Activated CD4-positive, alpha-beta memory T cell treated with anti-CD3 and anti-CD28 coated beads for 36 hours (primary cell): ENCODE data around the gene CLCN1. TPM values are rescaled to one million over a fixed set of nuclear protein-coding genes. Genes with fewer than 3 reads are reported as not detected.

Experiments used
- CTCF ChIA-PET: fragments of 350-600 bp; sonication (Branson Sonifier 250); formaldehyde crosslinking; loops from one replicate; lab custom pipeline; 2021; ENCODE audit warnings: antibody characterized with exemption, inconsistent platforms; lab: Charles Lee
- POLR2A ChIA-PET: fragments of 350-600 bp; sonication (Branson Sonifier 250); formaldehyde crosslinking; loops from one replicate; lab custom pipeline; 2021; ENCODE audit warnings: antibody characterized with exemption; lab: Charles Lee
- DNase-seq: peaks from one replicate; pipeline ENCODE4 v3.0.0-alpha.2; 2020
- H3K27ac Mint-ChIP-seq: one replicate; pipeline ENCODE4 v1.8.0; 2021; ENCODE audit warnings: mixed read lengths
- H3K27me3 Mint-ChIP-seq: one replicate; pipeline ENCODE4 v1.8.0; 2021; ENCODE audit warnings: mixed read lengths
- H3K36me3 Mint-ChIP-seq: one replicate; pipeline ENCODE4 v1.8.0; 2021; ENCODE audit warnings: mixed read lengths
- H3K4me1 Mint-ChIP-seq: one replicate; pipeline ENCODE4 v1.8.0; 2021; ENCODE audit warnings: low read depth, mixed read lengths
- H3K4me3 Mint-ChIP-seq: one replicate; pipeline ENCODE4 v1.8.0; 2021; ENCODE audit warnings: mild to moderate bottlenecking, mixed read lengths
- H3K9me3 Mint-ChIP-seq: one replicate; pipeline ENCODE4 v1.8.0; 2021; ENCODE audit warnings: mixed read lengths
- intact Hi-C: fragments of 100-400 bp; cut with micrococcal nuclease; formaldehyde crosslinking; loops from one replicate; pipeline ENCODE4 v1.15.1; 2023
- total RNA-seq, 2 experiments: library from RNA; stranded (reverse); gene quantifications; one replicate each; pipeline ENCODE4 v1.2.3, GENCODE V29; 2021

Gene CLCN1
- total RNA-seq, 2 experiments from 2014 or later: 0.17 TPM; not detected in 1

DNA sequence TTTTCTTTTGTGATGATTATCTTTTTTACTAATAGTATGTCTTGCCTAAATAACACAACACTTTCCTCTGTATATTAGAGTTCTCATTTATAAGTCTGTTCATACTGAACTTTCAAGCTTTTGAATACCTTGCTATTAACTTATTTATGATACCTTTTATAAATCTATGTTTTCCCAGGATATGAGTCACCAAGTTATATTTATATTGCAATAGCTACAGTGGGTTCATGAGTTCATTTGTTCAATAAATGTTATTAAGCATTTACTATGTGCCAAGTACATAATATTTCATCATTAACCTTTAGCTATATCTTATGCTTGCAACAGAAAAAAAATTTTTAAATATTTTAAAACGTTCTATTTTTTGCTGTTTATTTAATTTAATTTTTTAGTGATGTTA is 18.3 kb downstream of the CLCN1 start:
- Mint-ChIP-seq H3K27me3 (peaks cover 7% of the 10 kb centered on the region), H3K27ac (no peak overlapping the region), H3K36me3 (no peaks in the 10 kb centered on the region), H3K9me3 (no peaks in the 10 kb centered on the region), H3K4me1 (no peaks in the 10 kb centered on the region), H3K4me3 (no peak overlapping the region)
- ChIA-PET CTCF (interaction anchor here (1.0 to 4.0 kb wide), 2 partner anchors 11 to 94 kb away, joined by 3 to 20 read pairs; no protein-coding TSS in a partner anchor), POLR2A (no interaction called here)
- intact Hi-C loops: no loop called here
- DNase-seq: no peak

DNA sequence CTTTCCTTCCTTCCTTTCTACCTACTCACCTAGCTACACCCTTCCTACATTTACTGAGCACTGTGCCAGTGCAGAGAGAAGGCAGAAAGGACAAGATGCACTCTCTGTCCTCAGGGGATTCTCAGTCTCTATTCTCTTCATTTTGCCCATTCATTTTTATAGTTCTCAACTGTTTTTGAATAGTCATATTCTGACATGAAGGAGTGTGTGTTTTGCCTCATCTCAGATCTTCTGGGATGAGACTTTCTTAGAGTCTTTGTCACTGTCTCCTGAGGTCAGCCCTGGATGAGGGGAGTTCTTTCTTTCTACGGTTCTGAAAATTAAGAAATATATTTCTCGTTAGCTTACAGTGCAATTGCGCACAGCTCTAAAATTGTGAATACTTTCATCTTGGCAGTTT is 21.3 kb downstream of the CLCN1 start:
- no peak overlapping the region for H3K4me3 Mint-ChIP-seq
- ChIA-PET POLR2A (interaction anchor here (0.9 kb wide), 1 partner anchor 27 kb away, joined by 3 read pairs; no protein-coding TSS in a partner anchor), CTCF (interaction anchor here (0.9 to 4.0 kb wide), 5 partner anchors 8 to 80 kb away, joined by 3 to 20 read pairs (median 4); no protein-coding TSS in a partner anchor)
- no peaks in the 10 kb centered on the region for H3K36me3 Mint-ChIP-seq
- no peaks in the 10 kb centered on the region for H3K4me1 Mint-ChIP-seq
- H3K27me3 Mint-ChIP-seq: peaks cover 7% of the 10 kb centered on the region
- intact Hi-C loops: no loop called here
- no peak for DNase-seq
- no peaks in the 10 kb centered on the region for H3K9me3 Mint-ChIP-seq
- H3K27ac Mint-ChIP-seq: no peak overlapping the region

DNA sequence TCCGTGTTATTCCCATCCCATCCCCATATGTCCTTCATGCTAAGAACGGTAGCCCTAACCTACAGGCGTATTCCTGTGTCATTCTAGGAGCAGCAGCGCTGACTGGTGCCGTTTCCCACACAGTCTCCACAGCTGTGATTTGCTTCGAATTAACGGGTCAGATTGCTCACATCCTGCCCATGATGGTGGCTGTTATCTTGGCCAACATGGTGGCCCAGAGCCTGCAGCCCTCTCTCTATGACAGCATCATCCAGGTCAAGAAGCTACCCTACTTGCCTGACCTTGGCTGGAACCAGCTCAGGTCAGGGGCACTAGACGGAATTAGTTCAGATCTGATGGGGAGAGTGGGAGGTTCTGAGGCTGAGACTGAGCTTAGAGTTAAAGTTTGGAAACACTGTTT is 25.9 kb downstream of the CLCN1 start:
- no peaks in the 10 kb centered on the region for H3K9me3 Mint-ChIP-seq
- POLR2A ChIA-PET: no interaction called here
- H3K27me3 Mint-ChIP-seq: no peaks in the 10 kb centered on the region
- no peak overlapping the region for H3K27ac Mint-ChIP-seq
- no peaks in the 10 kb centered on the region for H3K36me3 Mint-ChIP-seq
- DNase-seq: no peak
- peaks cover 9% of the 10 kb centered on the region for H3K4me1 Mint-ChIP-seq
- intact Hi-C loops: no loop called here
- H3K4me3 Mint-ChIP-seq: no peak overlapping the region
- CTCF ChIA-PET: interaction anchor here (2.0 kb wide), 1 partner anchor 42 kb away, joined by 5 read pairs; no protein-coding TSS in a partner anchor

DNA sequence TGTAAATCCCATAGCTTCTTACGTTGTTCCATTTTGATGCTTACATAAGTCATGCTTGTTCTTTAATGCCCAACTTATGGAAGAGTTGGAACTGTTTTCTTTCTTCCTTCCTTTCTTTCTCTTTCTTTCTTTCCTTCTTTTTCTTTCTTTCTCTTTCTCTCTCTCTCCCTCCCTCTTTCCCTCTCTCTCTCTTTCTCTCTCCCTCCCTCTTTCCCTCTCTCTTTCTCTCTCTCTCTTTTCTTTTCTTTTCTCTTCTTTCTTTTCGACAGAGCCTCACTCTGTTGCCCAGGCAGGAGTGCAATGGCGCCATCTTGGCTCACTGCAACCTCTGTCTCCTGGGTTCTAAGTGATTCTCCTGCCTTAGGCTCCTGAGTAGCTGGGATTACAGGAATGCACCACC is 27.7 kb downstream of the CLCN1 start:
- H3K27ac Mint-ChIP-seq: no peak overlapping the region
- ChIA-PET POLR2A (no interaction called here), CTCF (interaction anchor here (0.6 to 2.3 kb wide), 4 partner anchors 22 to 103 kb away, joined by 3 to 5 read pairs (median 5); no protein-coding TSS in a partner anchor)
- H3K4me3 Mint-ChIP-seq: no peak overlapping the region
- no peak for DNase-seq
- peaks cover 15% of the 10 kb centered on the region for H3K4me1 Mint-ChIP-seq
- intact Hi-C loops: no loop called here
- no peaks in the 10 kb centered on the region for H3K9me3 Mint-ChIP-seq
- H3K27me3 Mint-ChIP-seq: no peaks in the 10 kb centered on the region
- H3K36me3 Mint-ChIP-seq: no peaks in the 10 kb centered on the region

DNA sequence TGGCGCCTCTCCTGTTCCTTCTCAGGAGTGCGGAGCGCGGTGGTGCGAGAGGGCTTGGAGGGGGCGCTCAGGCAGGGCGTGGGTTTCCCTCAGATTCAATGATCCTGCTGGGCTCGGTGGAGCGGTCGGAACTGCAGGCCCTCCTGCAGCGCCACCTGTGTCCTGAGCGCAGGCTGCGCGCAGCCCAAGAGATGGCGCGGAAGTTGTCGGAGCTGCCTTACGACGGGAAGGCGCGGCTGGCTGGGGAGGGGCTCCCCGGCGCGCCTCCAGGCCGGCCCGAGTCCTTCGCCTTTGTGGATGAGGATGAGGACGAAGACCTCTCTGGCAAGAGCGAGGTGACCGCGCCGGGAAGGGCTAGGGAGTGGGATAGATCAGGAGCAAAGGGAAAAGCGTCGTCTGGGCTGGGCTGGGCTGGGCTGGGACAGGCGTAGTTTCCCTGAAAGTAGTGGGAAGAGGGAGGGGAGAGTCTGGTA is 29.6 kb downstream of the CLCN1 start:
- Mint-ChIP-seq H3K36me3 (no peaks in the 10 kb centered on the region), H3K27me3 (no peaks in the 10 kb centered on the region), H3K4me3 (peak overlapping the region; percentile 65), H3K4me1 (peaks cover 15% of the 10 kb centered on the region), H3K9me3 (no peaks in the 10 kb centered on the region), H3K27ac (no peak overlapping the region)
- ChIA-PET POLR2A (no interaction called here), CTCF (interaction anchor here (0.6 to 2.3 kb wide), 25 partner anchors 10 to 392 kb away, joined by 3 to 22 read pairs (median 5); partner anchors contain the start of gene CASP2)
- DNase-seq: peak; percentile 81
- intact Hi-C loops: no loop called here

DNA sequence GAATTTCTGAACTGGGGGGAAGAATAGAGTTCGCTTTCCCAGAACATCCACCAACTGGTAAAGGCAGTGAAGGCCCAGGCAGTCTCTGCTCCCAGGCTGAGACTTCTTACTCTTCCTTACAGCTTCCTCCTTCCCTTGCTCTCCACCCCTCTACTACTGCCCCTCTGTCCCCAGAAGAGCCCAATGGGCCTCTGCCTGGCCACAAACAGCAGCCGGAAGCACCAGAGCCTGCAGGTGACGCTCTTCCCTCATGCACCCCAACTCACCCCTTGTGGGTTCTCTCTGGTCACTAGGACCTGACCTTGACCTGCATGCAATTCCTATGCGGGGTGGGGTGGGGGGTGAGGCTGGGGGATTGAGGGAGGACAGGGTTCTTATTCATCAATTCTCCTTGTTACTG is 30.1 kb downstream of the CLCN1 start:
- Mint-ChIP-seq H3K4me3 (peak overlapping the region; percentile 65), H3K9me3 (no peaks in the 10 kb centered on the region), H3K4me1 (peaks cover 15% of the 10 kb centered on the region), H3K27me3 (no peaks in the 10 kb centered on the region), H3K27ac (no peak overlapping the region), H3K36me3 (no peaks in the 10 kb centered on the region)
- intact Hi-C loops: no loop called here
- CTCF ChIA-PET: interaction anchor here (0.6 to 2.3 kb wide), 19 partner anchors 9 to 131 kb away, joined by 3 to 22 read pairs (median 6); partner anchors contain the start of gene CASP2
- POLR2A ChIA-PET: interaction anchor here (1.0 kb wide), 1 partner anchor 106 kb away, joined by 3 read pairs; no protein-coding TSS in a partner anchor
- DNase-seq: no peak

DNA sequence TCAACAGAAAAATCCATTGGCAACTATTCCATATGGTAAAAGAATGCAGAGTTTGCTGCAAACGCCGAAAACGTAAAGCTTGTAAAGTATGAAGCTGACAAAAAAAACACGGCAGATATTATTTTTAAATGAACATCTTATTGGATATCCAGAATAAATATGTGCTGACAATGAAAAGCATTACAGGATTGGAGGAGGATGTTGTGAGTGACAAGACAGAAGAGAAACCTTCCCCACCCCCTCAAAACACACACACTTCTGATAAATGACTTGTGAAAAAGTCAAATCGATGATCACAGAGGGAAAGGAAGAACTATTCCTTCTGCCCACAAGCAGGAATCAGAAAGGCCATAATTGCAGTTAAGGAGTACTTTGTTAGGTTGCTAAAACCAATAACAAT is 32.0 kb downstream of the CLCN1 start:
- ChIA-PET CTCF (interaction anchor here (1.0 to 2.0 kb wide), 2 partner anchors 24 to 32 kb away, joined by 3 to 6 read pairs; no protein-coding TSS in a partner anchor), POLR2A (no interaction called here)
- no peaks in the 10 kb centered on the region for H3K27me3 Mint-ChIP-seq
- no peak overlapping the region for H3K4me3 Mint-ChIP-seq
- H3K4me1 Mint-ChIP-seq: peaks cover 15% of the 10 kb centered on the region
- intact Hi-C loops: no loop called here
- no peak overlapping the region for H3K27ac Mint-ChIP-seq
- no peaks in the 10 kb centered on the region for H3K36me3 Mint-ChIP-seq
- H3K9me3 Mint-ChIP-seq: no peaks in the 10 kb centered on the region
- no peak for DNase-seq

DNA sequence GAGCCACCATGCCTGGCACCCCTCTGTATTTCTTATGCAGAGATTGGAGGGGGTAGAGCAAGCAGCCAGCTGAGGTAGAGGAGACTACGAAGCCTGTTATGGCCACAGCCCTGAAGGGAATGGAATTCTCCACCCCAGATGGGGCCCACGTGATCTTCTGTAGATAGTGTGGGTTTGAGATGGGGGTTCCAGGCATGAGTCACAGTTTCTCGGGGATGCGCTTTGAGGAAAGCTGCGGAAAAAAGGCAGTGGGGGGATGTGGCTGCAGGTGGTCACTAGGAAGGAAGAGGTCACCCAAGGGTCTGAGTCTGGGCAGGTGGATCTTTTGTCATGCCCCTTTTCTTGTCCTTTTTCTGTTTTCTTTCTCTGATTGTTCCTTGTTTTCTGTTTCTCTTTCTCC is 35.1 kb downstream of the CLCN1 start:
- Mint-ChIP-seq H3K27ac (no peak overlapping the region), H3K36me3 (no peaks in the 10 kb centered on the region), H3K9me3 (no peaks in the 10 kb centered on the region), H3K4me1 (peaks cover 8% of the 10 kb centered on the region), H3K4me3 (no peak overlapping the region), H3K27me3 (no peaks in the 10 kb centered on the region)
- no peak for DNase-seq
- CTCF ChIA-PET: no interaction called here
- POLR2A ChIA-PET: no interaction called here
- intact Hi-C loops: no loop called here

DNA sequence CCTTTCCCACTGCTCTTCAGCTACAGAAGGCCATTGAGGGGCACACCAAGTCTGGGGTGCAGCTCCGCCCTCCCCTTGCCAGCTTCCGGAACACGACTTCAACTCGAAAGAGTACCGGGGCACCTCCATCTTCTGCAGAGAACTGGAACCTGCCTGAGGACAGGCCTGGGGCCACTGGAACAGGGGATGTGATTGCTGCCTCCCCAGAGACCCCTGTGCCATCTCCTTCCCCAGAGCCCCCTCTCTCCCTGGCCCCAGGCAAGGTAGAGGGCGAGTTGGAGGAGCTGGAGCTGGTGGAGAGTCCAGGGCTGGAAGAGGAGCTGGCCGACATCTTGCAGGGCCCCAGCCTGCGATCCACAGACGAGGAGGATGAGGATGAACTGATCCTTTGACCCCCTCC is 35.7 kb downstream of the CLCN1 start:
- ChIA-PET CTCF (no interaction called here), POLR2A (no interaction called here)
- Mint-ChIP-seq H3K4me1 (peaks cover 8% of the 10 kb centered on the region), H3K36me3 (no peaks in the 10 kb centered on the region), H3K27ac (no peak overlapping the region), H3K4me3 (no peak overlapping the region), H3K27me3 (no peaks in the 10 kb centered on the region), H3K9me3 (no peaks in the 10 kb centered on the region)
- intact Hi-C loops: no loop called here
- no peak for DNase-seq

DNA sequence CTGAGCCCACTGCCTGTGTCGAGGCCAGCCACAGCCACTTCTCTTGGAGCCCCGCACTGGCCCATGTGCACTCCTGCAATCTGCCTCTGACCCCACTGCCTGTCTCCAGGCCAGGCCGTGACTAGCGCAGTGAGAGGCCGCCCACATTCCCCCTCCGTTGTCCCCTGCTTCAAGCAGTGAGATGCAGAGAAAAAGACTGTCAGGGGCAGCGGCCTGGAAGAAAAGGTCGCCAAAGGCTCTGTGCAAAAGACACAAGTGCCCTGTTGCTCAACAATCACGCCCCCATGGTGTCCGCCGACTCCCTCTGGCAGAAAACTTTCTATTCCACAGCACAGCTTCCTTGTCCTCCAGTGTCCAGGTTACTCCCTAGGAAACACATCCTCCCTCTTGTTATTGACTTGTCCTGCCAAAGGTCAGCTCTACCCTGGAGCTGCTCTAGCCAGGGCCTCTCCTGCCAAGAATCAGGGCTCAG is 36.7 kb downstream of the CLCN1 start:
- intact Hi-C loops: no loop called here

DNA sequence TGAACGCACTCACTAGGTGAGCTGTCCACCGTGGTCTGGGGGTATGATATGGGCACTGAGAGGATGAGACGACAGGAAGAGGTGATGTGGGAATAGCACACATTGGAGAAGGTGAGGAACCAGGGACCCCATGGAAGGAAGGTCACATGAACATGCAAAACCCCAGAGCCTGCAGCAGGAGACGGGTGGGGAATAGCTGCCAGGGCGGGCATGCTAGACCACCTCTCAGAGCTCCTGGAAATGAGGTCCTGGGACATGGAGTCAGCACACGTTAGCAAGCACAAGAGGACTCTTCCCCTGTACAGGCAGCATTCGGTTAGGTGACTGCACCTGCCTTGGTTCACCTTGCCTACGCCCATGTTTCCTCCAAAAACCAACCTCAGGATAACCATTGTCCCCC is 38.5 kb downstream of the CLCN1 start:
- no peak overlapping the region for H3K4me3 Mint-ChIP-seq
- H3K27me3 Mint-ChIP-seq: no peaks in the 10 kb centered on the region
- intact Hi-C loops: no loop called here
- H3K27ac Mint-ChIP-seq: no peak overlapping the region
- DNase-seq: no peak
- no peaks in the 10 kb centered on the region for H3K9me3 Mint-ChIP-seq
- ChIA-PET POLR2A (no interaction called here), CTCF (interaction anchor here (2.4 kb wide), 1 partner anchor 9 kb away, joined by 11 read pairs; no protein-coding TSS in a partner anchor)
- H3K4me1 Mint-ChIP-seq: no peaks in the 10 kb centered on the region
- no peaks in the 10 kb centered on the region for H3K36me3 Mint-ChIP-seq

More for the DNA sequence above, 36.7 kb downstream of the CLCN1 start:
- Mint-ChIP-seq H3K36me3 (no peaks in the 10 kb centered on the region), H3K4me1 (peaks cover 3% of the 10 kb centered on the region), H3K4me3 (no peak overlapping the region), H3K27me3 (no peaks in the 10 kb centered on the region), H3K27ac (no peak overlapping the region), H3K9me3 (no peaks in the 10 kb centered on the region)
- CTCF ChIA-PET: no interaction called here
- DNase-seq: no peak
- POLR2A ChIA-PET: no interaction called here

DNA sequence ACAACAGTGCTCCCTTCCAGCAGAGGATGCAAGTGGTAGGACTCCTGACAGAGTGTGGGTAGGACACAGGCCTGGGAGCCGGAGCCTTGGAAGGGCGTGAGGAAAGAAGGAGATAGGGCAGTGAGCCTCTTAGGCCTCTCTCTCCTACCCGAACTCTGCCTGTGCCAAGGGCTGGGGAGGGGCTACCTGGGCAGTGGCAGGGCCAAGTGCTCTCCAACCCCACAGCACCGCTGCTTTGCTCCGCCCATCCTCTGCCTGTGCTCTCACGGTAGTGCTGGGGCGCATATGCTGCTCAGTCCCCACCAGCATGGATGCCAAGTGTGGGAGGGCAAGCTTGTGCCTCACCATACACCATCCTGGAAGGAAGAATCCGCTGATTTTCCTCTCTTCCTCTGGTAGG is 39.1 kb downstream of the CLCN1 start:
- POLR2A ChIA-PET: no interaction called here
- CTCF ChIA-PET: interaction anchor here (2.4 kb wide), 1 partner anchor 9 kb away, joined by 11 read pairs; no protein-coding TSS in a partner anchor
- Mint-ChIP-seq H3K36me3 (no peaks in the 10 kb centered on the region), H3K4me3 (no peak overlapping the region), H3K27ac (no peak overlapping the region), H3K4me1 (no peaks in the 10 kb centered on the region), H3K9me3 (no peaks in the 10 kb centered on the region), H3K27me3 (no peaks in the 10 kb centered on the region)
- no peak for DNase-seq
- intact Hi-C loops: no loop called here
